Measurements from ENCODE around the gene LRRTM1. TPM values are rescaled to one million over a fixed set of nuclear protein-coding genes. Genes with fewer than 3 reads are reported as not detected.

Gene LRRTM1
- polyA plus RNA-seq, 1 of the 3 experiments (the other 2 are of a cell fraction): 1.6 TPM

DNA sequence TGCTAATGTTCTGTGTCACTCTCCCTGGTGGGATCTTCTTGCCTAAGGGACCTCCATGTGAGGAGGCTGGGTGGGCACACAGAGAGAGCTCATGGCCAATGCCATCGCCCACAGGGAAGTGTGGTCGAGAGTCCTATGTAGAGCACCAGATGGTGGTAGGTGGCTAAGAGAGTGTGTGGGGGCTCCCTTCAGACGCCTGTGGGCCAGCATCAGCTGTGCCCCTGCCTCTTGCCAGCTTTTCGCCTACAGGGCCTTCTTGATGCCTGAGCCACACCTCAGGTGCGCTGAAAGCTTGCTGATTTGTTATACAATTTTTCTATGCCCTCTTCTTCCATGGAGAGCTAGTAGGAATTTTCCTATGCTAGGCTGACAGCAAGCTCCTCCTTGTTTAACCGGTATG, 38.3 kb downstream of the LRRTM1 start (continued):
- TF ChIP-seq FOXJ3 (CRISPR knock-in tag; IDR thresholded peaks at IDR 0.05) (no peak), SMC3 (IDR thresholded peaks at IDR 0.05; ENCODE audit: low read depth, low read length) (no peak), RAD21 (IDR thresholded peaks at IDR 0.05; ENCODE audit: low read length) (no peak), GABPA (IDR thresholded peaks at IDR 0.05; ENCODE audit: low read depth) (no peak)
- TF ChIP-seq, protein P1, sequence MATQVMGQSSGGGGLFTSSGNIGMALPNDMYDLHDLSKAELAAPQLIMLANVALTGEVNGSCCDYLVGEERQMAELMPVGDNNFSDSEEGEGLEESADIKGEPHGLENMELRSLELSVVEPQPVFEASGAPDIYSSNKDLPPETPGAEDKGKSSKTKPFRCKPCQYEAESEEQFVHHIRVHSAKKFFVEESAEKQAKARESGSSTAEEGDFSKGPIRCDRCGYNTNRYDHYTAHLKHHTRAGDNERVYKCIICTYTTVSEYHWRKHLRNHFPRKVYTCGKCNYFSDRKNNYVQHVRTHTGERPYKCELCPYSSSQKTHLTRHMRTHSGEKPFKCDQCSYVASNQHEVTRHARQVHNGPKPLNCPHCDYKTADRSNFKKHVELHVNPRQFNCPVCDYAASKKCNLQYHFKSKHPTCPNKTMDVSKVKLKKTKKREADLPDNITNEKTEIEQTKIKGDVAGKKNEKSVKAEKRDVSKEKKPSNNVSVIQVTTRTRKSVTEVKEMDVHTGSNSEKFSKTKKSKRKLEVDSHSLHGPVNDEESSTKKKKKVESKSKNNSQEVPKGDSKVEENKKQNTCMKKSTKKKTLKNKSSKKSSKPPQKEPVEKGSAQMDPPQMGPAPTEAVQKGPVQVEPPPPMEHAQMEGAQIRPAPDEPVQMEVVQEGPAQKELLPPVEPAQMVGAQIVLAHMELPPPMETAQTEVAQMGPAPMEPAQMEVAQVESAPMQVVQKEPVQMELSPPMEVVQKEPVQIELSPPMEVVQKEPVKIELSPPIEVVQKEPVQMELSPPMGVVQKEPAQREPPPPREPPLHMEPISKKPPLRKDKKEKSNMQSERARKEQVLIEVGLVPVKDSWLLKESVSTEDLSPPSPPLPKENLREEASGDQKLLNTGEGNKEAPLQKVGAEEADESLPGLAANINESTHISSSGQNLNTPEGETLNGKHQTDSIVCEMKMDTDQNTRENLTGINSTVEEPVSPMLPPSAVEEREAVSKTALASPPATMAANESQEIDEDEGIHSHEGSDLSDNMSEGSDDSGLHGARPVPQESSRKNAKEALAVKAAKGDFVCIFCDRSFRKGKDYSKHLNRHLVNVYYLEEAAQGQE (IDR thresholded peaks at IDR 0.05; ENCODE audit: low read depth, low read length): no peak

GRCh38 chr2:80259292-80259691, 45.3 kb downstream of the LRRTM1 start:
- CTCF ChIA-PET: interaction anchor here (3.8 kb wide), 1 partner anchor 20 kb away, joined by 18 read pairs; no protein-coding TSS in a partner anchor
- Histone ChIP-seq H3K36me3 (replicated peaks in 1 of 2; ENCODE audit: control insufficient read depth in 1 of 2, insufficient read depth in 2 of 2, low read length in 1 of 2) (no peaks in the 10 kb centered on the region), H3K9me3 (no peaks in the 10 kb centered on the region), H3K27ac (ENCODE audit: low read depth in 2 of 2, low read length in 1 of 2) (no peak overlapping the region), H3K79me2 (ENCODE audit: insufficient read depth) (no peaks in the 10 kb centered on the region), H3K4me2 (no peak overlapping the region), H2AFZ (ENCODE audit: low read depth) (no peak overlapping the region), H3K4me1 (ENCODE audit: control insufficient read depth in 1 of 2, insufficient read depth in 2 of 2, low read depth in 1 of 2, low read length in 1 of 2) (peaks cover 0 to 6% of the 10 kb centered on the region in 2 experiments; a peak in 1 of 4 replicates), H3K27me3 (ENCODE audit: insufficient read depth) (no peaks in the 10 kb centered on the region), H3F3A (replicated peaks; ENCODE audit: insufficient read depth) (no peaks in the 10 kb centered on the region), H3K9ac (no peak overlapping the region), H3K9me2 (no peaks in the 10 kb centered on the region), H4K20me1 (ENCODE audit: insufficient read depth) (no peaks in the 10 kb centered on the region), H3K4me3 (ENCODE audit: low read depth in 2 of 2, low read length in 1 of 2) (no peak overlapping the region)
- WGBS (ENCODE audit: low lambda C conversion rate): 52% methylated on average over 3 of the region's 3 CpGs
- no peak for DNase-seq
- TF ChIP-seq PBX3 (IDR thresholded peaks at IDR 0.05) (no peak), FOXM1 (IDR thresholded peaks at IDR 0.05; ENCODE audit: low read depth) (no peak), GATA2 (CRISPR knock-in tag; IDR thresholded peaks at IDR 0.05) (no peak), ELF1 (IDR thresholded peaks at IDR 0.05) (no peak)
- TF ChIP-seq, protein P2, sequence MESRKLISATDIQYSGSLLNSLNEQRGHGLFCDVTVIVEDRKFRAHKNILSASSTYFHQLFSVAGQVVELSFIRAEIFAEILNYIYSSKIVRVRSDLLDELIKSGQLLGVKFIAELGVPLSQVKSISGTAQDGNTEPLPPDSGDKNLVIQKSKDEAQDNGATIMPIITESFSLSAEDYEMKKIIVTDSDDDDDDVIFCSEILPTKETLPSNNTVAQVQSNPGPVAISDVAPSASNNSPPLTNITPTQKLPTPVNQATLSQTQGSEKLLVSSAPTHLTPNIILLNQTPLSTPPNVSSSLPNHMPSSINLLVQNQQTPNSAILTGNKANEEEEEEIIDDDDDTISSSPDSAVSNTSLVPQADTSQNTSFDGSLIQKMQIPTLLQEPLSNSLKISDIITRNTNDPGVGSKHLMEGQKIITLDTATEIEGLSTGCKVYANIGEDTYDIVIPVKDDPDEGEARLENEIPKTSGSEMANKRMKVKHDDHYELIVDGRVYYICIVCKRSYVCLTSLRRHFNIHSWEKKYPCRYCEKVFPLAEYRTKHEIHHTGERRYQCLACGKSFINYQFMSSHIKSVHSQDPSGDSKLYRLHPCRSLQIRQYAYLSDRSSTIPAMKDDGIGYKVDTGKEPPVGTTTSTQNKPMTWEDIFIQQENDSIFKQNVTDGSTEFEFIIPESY (IDR thresholded peaks at IDR 0.05; ENCODE audit: borderline replicate concordance, low read depth): no peak
- TF ChIP-seq, protein P1 (IDR thresholded peaks at IDR 0.05; ENCODE audit: low read depth, low read length): no peak
- POLR2A ChIA-PET: no interaction called here

Data from SK-N-SH (cell line).